ENCODE data around the gene SCNM1.
"Not testable (repeated sequence)": the region's sequence is repeated elsewhere in the genome, so short reads cannot be mapped to it uniquely, and the experiment has no call there.

The SCNM1 gene

DNA sequence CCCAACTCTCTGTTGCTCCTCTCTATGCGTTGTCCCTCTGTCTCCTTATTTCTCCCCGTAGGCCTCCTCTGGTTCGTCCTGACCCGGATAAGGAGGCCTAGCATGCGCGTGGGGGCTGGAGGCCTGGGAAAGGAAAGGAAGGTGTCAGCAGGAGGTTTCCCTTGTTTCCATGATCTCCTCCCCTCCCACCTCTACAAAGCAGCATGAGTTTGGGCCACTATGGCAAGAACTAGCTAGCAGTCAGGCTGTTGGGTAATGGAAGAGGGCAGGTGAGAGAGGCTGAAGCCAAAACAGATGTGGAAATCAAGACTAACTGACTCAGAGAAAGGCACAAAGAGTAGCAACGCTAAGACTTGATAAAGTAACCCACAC, 18.8 kb upstream of the SCNM1 start:
- DNase-seq = no peak

DNA sequence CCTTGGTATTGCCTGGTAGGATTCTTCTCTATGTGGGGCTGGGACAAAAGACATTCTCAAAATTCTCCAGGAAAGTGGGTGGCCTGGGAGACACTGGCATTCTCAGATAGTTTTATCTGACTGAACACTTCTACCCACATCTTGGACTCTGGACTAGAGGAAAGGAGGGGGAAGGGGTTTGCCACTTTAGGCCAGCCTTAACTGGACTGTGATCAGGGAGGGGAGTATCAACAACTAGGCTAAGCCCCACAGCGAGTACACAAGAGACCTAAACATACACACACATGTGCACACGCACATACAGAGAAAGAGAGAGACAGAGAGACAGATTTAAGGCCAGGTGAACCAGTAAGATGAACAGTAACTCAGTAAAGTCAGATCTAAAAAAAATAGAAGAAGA, 18.3 kb upstream of the SCNM1 start:
- DNase-seq = no peak

GRCh38 chr1:151156515-151156819, 9.5 kb upstream of the SCNM1 start, which contains the start of gene TNFAIP8L2:
Gene TNFAIP8L2, plus strand, starts transcription at chr1:151156649. Its CDS starts 2,049 bp downstream, at chr1:151158698.
- peak; percentile 75 for DNase-seq

DNA sequence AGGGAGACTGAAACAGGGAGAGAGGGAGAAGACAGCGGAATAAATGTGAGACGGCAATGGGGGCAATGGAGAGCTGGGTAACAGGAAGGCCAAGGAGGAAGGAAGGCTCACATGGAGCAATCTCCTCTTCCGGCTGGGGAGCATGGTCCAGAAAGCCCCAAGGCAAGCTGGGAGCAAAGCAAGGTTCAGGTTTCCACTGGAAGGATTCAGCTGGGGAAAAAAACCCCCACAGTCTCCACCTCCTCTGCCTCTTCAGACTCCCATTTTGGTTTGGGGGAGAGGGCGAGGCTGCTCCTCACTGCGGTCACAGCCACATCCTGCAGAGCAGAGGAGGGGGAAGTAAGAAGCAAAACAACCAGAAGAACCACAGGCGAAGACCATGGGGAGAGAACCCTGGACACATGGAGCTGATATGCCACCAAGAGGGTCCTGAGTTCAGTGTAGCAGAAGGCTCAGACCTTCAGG, 8.8 kb upstream of the SCNM1 start:
- DNase-seq = peak; percentile 36

DNA sequence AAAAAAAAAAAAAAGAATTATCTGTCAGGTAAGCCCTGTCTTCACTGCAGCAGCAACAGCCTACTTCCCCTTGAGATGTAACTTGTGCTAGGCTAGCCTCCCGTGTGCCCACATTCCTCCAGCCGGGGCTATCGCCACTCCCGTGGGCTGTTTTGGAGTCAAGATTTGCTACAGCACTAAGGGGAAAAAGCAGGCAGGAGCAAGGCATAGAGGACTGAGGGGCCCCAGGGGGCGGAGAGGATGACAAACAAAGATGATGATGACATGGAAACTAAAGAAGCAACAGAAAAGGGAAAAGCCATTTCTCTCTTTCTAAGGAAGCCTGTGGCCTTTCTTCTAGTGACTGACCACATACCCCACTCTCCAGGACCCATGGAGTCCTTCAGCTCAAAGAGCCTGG, 7.6 kb upstream of the SCNM1 start:
- DNase-seq = peak; percentile 54

GRCh38 chr1:151158751-151159251, 7.1 kb upstream of the SCNM1 start:
- DNase-seq = no peak

DNA sequence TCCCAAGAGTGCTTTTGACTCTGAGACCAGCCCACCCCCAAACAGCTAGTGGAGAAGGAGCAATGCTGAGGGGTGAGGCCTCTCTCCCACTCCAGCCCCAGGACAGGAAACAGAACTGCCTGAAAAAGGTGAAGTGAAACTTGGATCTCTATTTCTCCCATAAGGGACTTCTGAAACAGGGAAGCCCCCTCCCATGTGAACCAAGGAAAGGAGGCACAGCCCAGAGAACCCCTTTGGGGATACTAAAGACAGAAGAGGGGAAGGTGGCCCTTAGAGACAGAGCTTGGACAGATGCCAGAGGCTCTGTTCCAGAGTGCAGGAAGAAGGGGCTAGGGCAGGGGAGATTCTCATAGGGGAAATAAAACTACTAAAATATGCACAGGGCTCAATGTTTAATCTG, 6.6 kb upstream of the SCNM1 start:
- no peak for DNase-seq

- no peak for DNase-seq
These were observed 1.1 kb upstream of the SCNM1 start for GRCh38 chr1:151164732-151165280.

DNA sequence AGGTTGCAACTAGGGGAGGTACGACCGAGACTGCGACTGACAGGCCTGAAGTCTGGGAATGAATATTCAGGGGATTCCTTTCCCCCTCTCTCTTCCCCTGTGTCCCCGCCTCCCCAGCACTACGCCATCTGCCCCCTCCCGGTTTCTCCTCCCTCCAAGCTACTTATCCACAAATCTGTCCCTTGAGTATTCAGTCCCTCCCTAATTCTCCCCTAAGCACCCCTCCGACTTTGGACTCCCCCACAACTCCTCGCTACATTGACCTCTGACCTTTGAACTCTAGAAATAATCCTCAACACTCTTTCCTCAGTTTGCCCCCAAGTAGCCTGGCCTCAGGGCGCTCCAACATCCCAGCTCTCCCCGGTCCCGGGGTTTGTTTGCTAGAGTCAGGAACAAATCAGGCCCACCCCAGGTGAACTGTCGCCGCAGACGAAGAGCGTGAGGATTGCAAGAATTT, 635 bp upstream of the SCNM1 start:
- peak; percentile 26 for DNase-seq

- no peak for DNase-seq
These were observed 587 bp downstream of the SCNM1 start for GRCh38 chr1:151166505-151166956.

- no peak for DNase-seq
These were observed 1.2 kb downstream of the SCNM1 start for GRCh38 chr1:151167116-151167515.

DNA sequence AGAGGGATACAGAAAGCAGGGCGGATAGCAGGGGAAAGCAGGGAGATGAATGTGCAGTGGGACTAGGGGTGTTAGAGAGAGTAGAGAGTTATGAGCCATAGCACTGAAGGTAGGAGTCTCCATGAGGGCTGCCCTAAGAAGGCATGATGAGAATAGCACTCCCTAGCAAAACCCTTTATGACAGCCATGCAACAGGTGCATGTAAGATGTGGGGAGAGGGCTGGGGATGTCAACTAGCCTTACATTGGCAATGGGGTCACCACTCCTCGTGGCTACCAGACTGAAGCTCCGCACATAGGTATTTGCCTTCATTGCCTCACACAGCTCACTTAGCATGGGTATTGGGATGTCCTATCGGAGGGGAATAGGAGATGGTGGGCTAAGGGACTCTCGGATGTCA, 5.2 kb downstream of the SCNM1 start:
- no peak for DNase-seq

DNA sequence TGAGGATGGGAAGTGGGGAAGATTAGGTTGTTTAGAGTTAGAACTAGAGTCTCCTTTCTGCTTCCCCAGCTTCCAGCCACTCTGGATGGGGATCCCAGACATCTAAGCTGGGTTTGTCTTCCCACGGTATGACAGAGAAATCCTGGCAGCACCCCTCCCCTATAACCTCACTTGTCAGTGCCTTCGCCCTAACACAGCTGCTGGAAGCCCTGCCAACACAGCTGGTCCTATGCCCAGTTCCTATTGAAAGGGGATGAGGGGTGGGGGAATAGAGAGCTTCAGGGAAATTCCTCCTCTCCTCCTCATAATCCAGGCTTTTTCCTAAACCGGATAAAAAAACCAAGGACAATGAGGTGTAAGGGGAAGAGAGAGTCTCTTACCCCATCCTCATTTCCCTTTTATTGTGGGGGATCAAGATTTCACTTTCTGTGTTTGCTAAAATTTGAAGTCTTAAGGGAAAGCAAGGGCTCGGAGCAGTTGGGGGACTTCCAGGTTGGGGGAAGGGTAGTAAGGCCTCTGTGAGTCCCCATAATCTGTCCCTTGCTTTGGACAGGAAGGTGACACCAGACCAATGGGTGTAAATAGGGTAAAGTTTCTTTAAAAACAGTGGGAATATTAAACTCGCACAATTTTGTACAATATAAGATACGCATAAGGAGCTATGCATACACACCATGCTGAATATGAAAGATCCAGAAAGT, 9.2 kb downstream of the SCNM1 start:
- no peak for DNase-seq

DNA sequence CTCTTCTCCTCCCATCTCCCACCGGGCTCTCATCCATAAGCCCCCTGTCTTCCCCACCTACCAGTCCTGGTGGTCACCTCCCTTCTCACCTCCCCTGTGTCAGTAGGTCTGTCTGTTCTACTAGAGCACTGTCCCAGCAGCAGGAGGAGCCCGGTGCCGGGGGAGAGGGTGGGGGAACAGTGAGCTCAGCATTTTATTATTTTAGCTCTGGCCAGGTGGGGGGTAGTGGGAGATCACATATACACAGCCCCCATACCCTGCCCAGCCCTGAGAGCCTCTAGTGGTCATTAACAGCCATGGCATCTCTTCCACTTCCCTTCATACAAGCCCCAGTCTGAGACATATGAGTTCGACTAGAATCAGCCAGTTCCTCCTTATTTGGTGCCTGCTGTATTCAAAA, 9.9 kb downstream of the SCNM1 start, which contains the start of gene TMOD4:
Gene TMOD4 (minus strand): TSS at position 119 of the 400 bp plus-strand sequence. CDS start 1,106 bp downstream, outside the sequence.
- no peak for DNase-seq

GRCh38 chr1:151176514-151177045, 10.6 kb downstream of the SCNM1 start:
- no peak for DNase-seq

GRCh38 chr1:151184211-151184610, 18.3 kb downstream of the SCNM1 start:
- DNase-seq = no peak

- no peak for DNase-seq
These were observed 21.3 kb downstream of the SCNM1 start for GRCh38 chr1:151187205-151187604.

- not testable (repeated sequence) for DNase-seq
These were observed 22.7 kb downstream of the SCNM1 start for GRCh38 chr1:151188667-151189066.

DNA sequence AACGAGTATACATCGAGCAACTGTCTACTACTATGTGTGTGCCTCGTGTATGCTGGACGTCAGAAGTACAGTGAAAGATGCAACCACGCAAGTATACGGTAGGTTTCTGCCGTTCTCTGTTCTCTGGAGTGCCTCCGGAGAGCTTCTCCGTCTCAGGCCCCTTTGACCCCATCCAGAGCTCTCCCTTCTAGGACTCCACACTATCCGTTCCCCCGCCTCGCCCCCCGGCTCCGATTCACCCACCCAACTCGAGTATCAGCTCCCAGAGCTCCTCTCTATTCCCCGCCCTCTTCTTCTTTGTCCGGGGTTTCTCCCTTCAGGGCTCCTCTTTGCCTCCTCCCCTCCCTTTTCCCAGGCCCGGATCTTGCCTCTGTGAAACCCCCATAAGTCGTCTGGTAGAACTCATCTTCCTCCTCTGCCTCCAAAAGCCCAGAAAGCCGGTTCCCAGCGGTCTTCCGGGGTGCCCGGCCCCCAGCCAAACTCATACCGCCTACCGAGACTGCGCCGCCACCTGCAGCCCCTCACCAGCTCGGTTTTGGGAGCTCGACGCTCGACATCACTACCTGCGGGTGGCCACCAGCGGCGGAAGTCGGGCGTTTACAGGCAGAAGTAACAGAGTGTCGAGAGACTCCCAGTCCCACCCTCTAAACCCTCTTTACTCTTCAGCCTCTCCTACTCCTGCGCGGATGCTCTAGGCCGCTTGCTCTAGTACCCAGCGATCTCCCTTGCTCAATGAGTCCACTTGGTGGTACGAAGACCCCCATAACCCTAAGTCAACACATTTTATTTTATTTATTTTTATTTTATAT, 23.9 kb downstream of the SCNM1 start, which contains the start of gene VPS72:
Gene VPS72 (minus strand): TSS at position 561 of the 809 bp plus-strand sequence. CDS start 76 bp downstream, at position 485.
- DNase-seq = peak; percentile 81

GRCh38 chr1:151192047-151192446, 26.1 kb downstream of the SCNM1 start:
- no peak for DNase-seq

GRCh38 chr1:151193304-151193703, 27.4 kb downstream of the SCNM1 start:
- DNase-seq = no peak

GRCh38 chr1:151193856-151194255, 27.9 kb downstream of the SCNM1 start:
- no peak for DNase-seq

Measured in activated CD8-positive, alpha-beta memory T cell treated with anti-CD3 and anti-CD28 coated beads, Interleukin-2, amount 50 U/mL, for 4 hours (primary cell).